ENCODE results near the gene PIMREG. TPM values are rescaled to one million over a fixed set of nuclear protein-coding genes. Genes with fewer than 3 reads are reported as not detected.
"Not testable (repeated sequence)": the region's sequence is repeated elsewhere in the genome, so short reads cannot be mapped to it uniquely, and the experiment has no call there.

Gene PIMREG
- total RNA-seq, 1 donor, result not detected

DNA sequence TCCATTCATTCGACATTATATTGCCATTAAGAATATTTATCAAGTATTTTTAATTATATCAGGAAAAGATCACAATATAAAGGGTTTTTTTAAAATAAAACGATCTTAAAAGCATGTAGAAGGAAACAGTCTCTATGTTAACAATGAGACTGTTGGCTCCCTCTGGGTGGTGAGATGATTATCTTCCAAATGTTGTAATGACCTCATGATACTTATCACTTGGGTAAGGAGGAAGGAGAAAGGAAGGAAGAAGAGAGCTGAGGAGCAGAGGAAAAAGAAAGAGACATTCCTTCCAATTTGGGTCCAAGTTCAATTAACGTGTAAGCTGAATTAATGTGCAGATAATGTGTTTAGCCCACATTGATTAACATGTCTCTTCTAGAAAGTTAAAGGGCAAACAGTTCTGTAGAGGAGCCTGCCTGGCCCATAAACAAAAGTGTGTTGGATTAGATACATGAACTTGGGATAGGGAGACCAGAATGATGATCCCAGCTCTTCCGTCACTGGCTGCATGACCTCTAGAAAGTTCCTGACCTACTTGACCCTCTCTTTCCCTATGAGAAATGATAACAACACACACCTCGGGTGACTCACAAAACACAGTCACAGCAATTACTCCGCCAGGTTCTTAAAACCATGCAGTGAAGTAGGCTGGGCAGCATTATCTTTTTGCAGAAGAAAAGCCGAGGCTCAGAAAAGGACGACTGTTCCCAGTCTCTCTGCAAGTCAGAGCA is 32.0 kb downstream of the PIMREG start:
- Histone ChIP-seq H3K4me1 (ENCODE audit: insufficient read depth, low read length) (no peaks in the 10 kb centered on the region), H3K9me3 (ENCODE audit: low read depth, low read length) (no peaks in the 10 kb centered on the region), H3K27me3 (ENCODE audit: insufficient read depth, low read length) (no peaks in the 10 kb centered on the region), H3K4me3 (ENCODE audit: low read length) (no peak overlapping the region)

DNA sequence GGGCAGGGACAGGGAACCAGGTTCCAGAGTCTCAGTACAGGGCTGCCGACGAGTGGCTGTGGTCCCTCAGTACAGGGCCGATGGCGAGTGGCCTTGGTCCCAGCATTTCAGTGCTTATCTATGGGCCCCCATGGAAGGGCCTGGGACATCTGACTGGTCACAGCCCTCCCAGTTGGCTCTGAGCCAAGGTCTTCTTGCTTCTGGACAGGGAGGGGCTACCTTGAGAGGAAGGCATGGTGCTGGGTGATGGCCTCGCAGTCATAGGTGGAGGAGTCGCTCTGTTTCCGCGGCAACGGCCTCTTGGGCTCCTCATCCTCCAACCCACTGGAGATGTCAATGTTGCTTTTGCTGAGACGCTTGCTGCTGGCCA is 32.5 kb downstream of the PIMREG start:
- no peaks in the 10 kb centered on the region for H3K4me1 ChIP-seq (ENCODE audit: insufficient read depth, low read length)
- no peaks in the 10 kb centered on the region for H3K9me3 ChIP-seq (ENCODE audit: low read depth, low read length)
- H3K27me3 ChIP-seq (ENCODE audit: insufficient read depth, low read length), result no peaks in the 10 kb centered on the region
- H3K4me3 ChIP-seq (ENCODE audit: low read length), result no peak overlapping the region

DNA sequence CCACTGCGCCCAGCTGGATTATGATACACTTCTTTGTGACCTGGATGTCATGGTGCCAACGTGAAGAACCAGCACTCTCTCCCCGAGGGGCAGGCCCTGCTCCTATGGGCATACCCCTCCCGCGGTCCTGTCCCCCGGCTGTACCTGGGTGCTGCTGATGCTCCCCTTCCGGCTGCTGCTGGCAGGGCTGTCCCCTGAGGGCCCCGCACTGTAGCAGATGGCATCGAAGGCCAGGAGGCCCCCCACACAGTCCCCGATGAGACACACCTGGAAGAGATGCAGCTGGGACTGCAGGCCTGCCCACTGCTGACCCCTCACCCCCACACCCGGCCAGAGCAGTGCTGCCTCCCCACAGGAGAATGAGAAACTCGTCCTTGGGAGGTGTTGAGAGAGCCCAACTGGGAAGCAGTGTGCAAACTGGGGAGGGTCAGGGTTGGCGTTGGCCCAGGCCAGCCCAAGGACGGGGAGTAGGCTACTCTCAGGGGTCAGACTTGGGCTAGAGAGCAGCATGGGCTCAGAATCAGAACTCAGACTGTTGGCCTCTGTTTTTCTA is 33.7 kb downstream of the PIMREG start:
- no peaks in the 10 kb centered on the region for H3K4me1 ChIP-seq (ENCODE audit: insufficient read depth, low read length)
- H3K9me3 ChIP-seq (ENCODE audit: low read depth, low read length), result no peaks in the 10 kb centered on the region
- no peaks in the 10 kb centered on the region for H3K27me3 ChIP-seq (ENCODE audit: insufficient read depth, low read length)
- no peak overlapping the region for H3K4me3 ChIP-seq (ENCODE audit: low read length)

DNA sequence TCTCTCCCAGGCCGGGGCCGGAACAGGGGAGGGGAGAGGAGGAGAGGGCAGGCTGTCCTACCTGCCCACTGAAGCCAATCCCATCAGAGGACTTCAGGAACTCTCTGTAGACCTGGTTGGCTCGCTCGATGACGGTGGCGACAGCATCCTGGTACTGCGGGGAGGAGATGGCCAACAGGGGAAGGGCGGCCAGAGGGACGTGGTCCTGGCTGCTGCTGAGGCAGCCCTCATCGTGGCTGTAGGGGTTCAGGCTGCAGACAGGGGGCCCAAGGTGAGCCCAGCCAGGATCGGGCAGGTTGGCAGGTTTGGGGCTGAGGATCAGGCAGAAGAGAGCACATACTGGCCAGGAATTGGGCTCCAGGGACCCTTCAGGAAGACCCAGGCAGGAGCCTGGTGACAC is 34.2 kb downstream of the PIMREG start:
- no peaks in the 10 kb centered on the region for H3K9me3 ChIP-seq (ENCODE audit: low read depth, low read length)
- no peaks in the 10 kb centered on the region for H3K4me1 ChIP-seq (ENCODE audit: insufficient read depth, low read length)
- H3K4me3 ChIP-seq (ENCODE audit: low read length), result no peak overlapping the region
- no peaks in the 10 kb centered on the region for H3K27me3 ChIP-seq (ENCODE audit: insufficient read depth, low read length)

DNA sequence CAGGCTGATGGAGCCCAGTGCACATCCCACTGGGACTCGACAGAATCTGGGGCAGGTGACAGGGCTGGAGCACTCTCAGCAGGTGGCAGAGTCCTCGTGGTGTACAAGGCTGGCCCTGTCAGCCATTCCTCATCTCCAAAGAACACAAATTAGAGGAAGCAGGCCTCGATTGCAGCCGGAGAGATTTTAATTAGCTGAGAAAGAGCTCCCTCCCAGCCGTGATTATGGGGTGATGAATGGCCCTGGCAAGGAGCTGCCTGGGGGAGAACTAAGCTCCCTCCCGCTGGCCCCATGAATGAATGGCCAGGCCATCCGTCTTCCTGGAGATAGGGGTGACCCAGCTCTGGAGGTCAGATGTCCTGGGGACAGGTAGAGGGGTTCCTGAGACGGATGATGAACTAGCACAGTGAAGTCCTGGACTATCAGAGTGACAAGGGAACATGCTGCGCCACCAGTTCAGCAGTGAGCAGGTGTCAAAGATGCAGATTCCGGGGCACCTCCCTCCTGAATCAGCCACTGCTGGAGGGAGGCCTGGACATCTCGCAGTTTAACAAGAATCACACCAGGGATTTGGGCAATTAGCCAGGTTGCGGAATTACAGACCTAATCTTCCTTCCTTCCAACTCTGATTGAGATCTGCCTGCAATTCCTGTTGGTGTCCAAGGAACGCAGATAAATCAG is 35.5 kb downstream of the PIMREG start:
- Histone ChIP-seq H3K27me3 (ENCODE audit: insufficient read depth, low read length) (no peaks in the 10 kb centered on the region), H3K4me3 (ENCODE audit: low read length) (no peak overlapping the region), H3K9me3 (ENCODE audit: low read depth, low read length) (no peaks in the 10 kb centered on the region)

DNA sequence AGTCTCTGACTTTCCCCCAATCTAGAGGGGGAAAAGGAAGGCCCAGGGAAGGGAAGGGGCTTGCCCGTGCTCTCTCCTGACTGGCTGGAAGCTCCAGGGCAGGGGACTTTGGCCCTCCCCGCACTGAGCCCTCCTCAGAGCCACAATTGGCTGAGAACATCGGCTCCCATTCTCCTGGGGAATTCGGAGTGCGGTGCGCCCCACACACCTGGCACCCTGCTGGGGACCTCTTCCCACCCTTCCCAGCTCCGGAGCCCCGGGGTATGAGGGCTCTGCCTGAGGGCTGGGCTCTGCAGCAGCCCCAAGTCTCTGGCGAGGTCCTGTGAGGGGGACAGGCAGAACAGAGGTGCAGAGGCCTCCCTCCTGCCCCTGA is 36.0 kb downstream of the PIMREG start:
- Histone ChIP-seq H3K9me3 (ENCODE audit: low read depth, low read length) (no peaks in the 10 kb centered on the region), H3K4me1 (ENCODE audit: insufficient read depth, low read length) (no peaks in the 10 kb centered on the region), H3K27me3 (ENCODE audit: insufficient read depth, low read length) (no peaks in the 10 kb centered on the region), H3K4me3 (ENCODE audit: low read length) (no peak overlapping the region)

More for the DNA sequence above, 35.5 kb downstream of the PIMREG start:
- H3K4me1 ChIP-seq (ENCODE audit: insufficient read depth, low read length), result no peaks in the 10 kb centered on the region

DNA sequence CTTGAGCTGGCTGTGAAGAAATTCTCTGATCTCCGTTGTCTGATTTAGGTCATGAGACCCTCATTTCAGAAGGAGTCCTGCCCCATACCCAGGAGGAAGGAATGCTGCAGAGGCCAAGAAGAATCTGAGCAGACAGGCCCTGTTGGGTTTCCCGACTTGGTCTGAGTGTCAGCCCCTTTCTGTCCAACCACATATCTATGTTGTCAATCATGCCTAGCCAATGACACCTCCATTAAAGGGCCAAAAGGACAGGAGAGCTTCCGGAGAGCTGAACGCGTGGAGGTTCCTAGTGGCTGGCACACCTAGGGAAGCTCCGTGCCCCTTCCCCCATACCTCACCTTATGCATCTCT is 37.8 kb downstream of the PIMREG start:
- Histone ChIP-seq H3K9me3 (ENCODE audit: low read depth, low read length) (no peaks in the 10 kb centered on the region), H3K4me1 (ENCODE audit: insufficient read depth, low read length) (no peaks in the 10 kb centered on the region)

DNA sequence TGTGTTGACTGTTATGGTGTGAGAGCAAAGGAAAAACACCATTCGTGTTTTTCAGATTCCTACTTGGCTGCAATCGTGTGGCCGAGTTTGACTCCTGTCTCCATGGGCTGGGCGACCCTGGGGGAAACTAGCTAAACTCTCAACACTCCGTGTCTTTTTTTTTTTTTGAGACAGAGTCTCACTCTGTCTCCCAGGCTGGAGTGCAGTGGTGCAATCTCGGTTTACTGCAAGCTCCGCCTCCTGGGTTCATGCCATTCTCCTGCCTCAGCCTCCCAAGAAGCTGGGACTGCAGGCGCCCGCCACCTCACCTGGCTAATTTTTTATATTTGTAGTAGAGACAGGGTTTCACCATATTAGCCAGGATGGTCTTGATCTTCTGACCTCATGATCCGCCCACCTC is 38.5 kb downstream of the PIMREG start:
- H3K9me3 ChIP-seq (ENCODE audit: low read depth, low read length); H3K4me1 ChIP-seq (ENCODE audit: insufficient read depth, low read length); H3K4me3 ChIP-seq (ENCODE audit: low read length); H3K27me3 ChIP-seq (ENCODE audit: insufficient read depth, low read length): not testable (repeated sequence)

More for the DNA sequence above, 37.8 kb downstream of the PIMREG start:
- Histone ChIP-seq H3K27me3 (ENCODE audit: insufficient read depth, low read length) (no peaks in the 10 kb centered on the region), H3K4me3 (ENCODE audit: low read length) (no peak overlapping the region)

DNA sequence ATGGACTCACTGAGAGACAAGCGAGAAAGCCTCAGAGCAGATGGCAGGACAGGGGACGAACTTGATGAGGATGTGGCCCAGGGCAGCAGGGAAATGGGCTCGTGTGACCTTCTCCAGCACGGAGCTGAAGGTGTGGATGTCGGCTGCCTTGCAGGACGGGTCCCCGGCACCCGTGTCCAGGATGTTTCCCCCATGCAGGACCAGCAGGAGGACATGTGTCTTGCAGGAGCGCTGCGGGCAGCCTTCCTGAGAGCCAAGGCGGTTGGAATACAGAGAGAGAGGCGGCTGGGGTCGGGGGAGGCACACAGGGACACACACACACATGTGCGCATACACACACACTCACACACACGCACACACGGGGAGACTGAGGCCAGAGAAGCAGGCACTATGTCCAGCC is 39.3 kb downstream of the PIMREG start:
- no peaks in the 10 kb centered on the region for H3K4me1 ChIP-seq (ENCODE audit: insufficient read depth, low read length)

DNA sequence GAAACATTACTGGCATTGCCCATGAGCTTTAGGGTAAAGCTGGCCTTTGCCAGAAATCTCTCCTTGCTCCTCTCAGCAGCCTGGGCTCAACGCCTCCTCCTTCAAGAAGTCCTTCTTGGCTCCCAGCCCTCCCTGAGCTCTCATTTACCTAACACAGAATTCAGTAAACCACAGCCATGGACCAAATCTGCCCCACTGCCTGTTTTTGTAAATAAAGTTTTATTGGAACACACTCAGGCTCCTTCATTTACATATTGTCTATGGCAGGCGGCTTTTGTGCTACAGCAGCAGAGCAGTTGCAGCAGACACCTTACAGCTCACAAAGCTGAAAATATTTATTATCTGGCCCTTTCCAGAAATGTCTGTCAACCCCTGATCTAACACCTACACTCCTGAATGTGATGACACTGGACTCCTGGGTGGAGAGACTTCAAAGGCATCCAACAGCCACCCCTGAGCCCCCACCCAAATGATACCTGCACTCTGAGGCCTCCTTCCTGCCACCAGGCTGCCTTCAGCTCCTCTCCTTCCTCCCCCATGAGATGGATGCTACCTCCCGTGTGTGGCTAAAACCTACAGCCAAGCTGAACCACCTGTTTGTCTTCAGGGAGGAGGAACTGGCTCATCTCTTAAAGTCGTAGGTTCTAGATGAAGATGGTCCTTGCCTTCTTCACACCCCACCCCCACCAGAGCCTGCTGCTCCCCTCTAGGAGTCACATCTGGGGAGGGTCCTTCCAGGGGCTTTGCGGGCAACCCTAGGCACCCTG is 41.6 kb downstream of the PIMREG start:
- Histone ChIP-seq H3K4me1 (ENCODE audit: insufficient read depth, low read length) (no peaks in the 10 kb centered on the region), H3K27me3 (ENCODE audit: insufficient read depth, low read length) (no peaks in the 10 kb centered on the region), H3K4me3 (ENCODE audit: low read length) (no peak overlapping the region), H3K9me3 (ENCODE audit: low read depth, low read length) (no peaks in the 10 kb centered on the region)

More for the DNA sequence above, 39.3 kb downstream of the PIMREG start:
- Histone ChIP-seq H3K9me3 (ENCODE audit: low read depth, low read length) (no peaks in the 10 kb centered on the region), H3K27me3 (ENCODE audit: insufficient read depth, low read length) (no peaks in the 10 kb centered on the region), H3K4me3 (ENCODE audit: low read length) (no peak overlapping the region)

DNA sequence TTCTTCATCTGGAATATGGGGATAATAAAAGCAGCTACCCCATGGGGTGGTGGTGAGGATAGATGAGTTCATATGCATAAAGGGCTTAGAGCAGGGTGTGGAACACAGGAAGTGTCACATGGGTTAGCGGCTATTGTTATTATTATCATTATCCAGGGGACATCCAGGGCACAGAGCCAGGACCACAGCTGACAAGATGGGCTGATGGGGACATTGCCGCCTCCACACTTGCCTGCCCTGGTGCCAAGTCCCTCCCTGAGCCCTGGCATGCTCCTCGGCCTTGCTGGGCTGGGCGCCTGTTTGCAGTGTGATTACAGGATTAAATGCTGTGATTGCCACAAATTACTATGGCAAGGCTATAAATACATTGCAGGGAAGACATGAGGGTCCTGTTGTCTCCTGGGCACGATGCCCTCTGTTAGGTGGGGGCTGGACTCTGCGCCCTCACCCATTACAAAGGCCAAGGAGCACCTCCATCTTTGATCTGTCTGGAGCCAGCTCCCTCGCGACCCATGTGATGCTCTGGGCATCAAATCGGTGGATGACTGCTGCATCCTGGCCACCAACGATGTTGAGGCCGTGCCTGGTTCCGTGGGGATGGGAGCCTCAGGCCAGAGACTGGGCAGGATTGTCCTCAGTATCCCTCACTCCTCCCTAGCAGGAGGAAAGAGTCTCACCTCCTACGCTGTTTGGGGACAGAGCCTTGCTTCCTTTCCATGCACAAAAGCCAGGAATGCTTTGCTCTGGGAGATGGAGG is 43.2 kb downstream of the PIMREG start:
- Histone ChIP-seq H3K27me3 (ENCODE audit: insufficient read depth, low read length) (no peaks in the 10 kb centered on the region), H3K9me3 (ENCODE audit: low read depth, low read length) (no peaks in the 10 kb centered on the region), H3K4me3 (ENCODE audit: low read length) (no peak overlapping the region), H3K4me1 (ENCODE audit: insufficient read depth, low read length) (no peaks in the 10 kb centered on the region)

DNA sequence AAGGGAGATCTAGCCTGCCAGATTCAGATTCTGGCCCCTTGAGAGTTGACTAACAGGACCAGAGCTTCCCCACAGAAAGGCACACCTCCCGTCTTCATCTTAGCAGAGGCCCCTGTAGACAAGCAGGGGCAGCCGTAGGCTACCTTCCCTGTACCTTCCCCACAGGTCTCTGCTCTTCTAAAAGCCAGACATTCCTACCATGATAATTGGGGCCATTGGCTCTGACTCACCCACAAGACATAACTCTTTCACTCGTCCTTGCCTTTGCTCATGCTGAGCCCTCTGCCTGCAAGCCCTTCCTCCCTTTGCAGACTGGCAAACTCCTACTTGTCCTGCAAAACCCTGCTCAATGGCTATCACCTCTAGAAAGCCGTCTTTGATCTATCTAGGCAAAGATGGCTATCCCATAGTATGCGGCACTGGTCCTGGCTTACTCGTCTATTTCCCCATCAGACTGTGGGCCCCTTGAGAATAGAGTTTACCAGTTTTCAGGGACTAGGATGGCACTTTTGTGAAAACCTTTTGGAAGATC is 43.8 kb downstream of the PIMREG start:
- H3K4me3 ChIP-seq (ENCODE audit: low read length), result no peak overlapping the region
- no peaks in the 10 kb centered on the region for H3K4me1 ChIP-seq (ENCODE audit: insufficient read depth, low read length)
- no peaks in the 10 kb centered on the region for H3K27me3 ChIP-seq (ENCODE audit: insufficient read depth, low read length)
- no peaks in the 10 kb centered on the region for H3K9me3 ChIP-seq (ENCODE audit: low read depth, low read length)

DNA sequence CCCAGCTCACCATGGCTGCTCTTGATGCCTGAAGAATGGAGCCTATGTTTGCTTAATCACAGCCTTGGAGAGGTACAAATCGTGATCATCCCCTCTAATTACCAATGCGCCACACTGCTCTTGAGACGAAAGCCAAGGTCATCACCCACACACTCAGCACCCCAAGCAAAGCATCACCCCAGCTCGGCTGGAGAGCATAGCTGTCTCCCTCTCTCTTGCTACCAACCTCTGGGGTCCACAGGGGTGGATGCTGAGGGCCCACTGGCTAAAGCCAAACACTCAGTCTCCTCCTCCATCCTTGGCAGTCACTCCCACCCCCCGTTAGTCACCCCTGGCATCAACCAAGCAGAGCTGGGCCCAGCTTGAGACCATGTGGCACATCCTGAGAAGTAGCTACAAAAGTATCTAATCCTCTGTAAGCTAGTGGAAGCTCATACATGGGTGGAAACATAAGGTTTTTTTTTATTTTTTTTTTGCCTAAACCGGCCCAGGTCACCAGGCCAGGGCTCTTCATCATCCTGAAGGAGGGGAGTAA is 44.8 kb downstream of the PIMREG start:
- Histone ChIP-seq H3K4me1 (ENCODE audit: insufficient read depth, low read length) (no peaks in the 10 kb centered on the region), H3K27me3 (ENCODE audit: insufficient read depth, low read length) (no peaks in the 10 kb centered on the region), H3K4me3 (ENCODE audit: low read length) (no peak overlapping the region), H3K9me3 (ENCODE audit: low read depth, low read length) (no peaks in the 10 kb centered on the region)

DNA sequence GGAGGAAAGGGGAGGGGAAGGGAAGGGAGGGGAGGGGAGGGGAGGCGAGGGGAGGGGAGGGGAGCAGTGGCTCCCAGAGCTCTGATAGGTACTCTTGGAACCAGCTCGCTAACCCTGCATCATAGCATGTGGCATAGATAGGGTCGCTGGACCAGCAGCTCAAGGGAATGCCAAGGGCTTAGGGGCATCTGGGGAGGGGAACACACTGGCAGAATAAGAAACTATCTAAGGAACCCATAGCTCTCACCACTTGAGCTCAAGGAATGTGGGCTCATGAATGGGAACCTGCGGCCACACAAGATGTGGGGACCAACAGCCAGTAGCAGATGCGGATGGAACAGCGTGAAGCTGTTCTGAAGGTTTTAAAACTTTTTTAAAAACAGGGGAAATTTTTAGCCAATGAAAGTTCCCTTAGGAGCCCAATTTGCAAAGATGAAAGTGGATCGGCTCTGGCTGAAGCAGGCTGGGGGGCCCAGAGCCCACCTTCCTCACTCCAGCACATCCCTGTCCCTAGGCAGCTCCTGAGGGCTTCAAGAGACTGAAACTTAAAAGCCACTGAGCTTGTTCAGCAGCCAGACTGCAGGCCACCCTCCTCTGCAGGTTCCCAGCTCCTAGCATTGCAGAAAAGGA is 46.9 kb downstream of the PIMREG start:
- no peaks in the 10 kb centered on the region for H3K27me3 ChIP-seq (ENCODE audit: insufficient read depth, low read length)

More for the DNA sequence above, 46.9 kb downstream of the PIMREG start:
- no peaks in the 10 kb centered on the region for H3K9me3 ChIP-seq (ENCODE audit: low read depth, low read length)
- no peak overlapping the region for H3K4me3 ChIP-seq (ENCODE audit: low read length)
- peaks cover 8% of the 10 kb centered on the region for H3K4me1 ChIP-seq (ENCODE audit: insufficient read depth, low read length)
